DMS153 (cell line): ENCODE measurements around the gene SLC25A34.

ENCODE experiments used
- DNase-seq: peaks from one replicate; lab custom pipeline; 2025; lab: John Stamatoyannopoulos, UW

Gene SLC25A34

DNA sequence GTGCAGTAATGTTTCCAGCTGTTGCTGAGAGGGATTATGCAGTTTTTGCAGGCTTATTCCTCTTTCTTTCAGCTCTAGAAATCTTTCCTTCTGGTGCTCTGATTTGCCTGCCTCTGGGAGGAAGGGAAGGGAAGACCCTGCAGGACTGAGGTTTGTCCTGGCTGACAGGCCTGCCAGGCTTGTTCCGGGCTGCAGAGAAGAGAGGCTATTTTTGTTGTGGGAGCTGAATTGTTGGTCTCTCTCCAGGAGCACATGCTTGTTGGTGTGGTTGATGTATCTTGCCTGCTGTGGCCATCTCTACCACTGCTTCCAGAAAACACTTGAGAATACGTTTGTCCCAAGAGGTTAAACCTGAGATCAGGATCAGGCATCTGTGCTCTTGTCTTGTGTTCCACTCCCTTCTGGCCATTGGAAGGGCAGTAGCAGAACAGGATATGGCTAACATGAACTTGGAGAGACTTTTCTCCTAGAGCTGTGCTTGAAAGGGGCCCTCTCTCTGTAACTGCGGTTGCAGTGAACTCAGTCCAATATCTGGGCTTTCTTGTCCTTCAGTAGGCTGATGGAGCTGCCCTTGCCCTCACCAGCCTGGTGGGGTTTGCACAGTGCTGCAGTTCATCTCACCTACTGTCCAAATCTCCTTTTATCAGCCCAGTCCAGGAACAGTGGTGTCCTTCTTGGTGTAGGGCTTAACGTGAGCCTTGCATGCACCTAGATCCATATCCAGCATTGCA is 21.5 kb upstream of the SLC25A34 start:
- no peak for DNase-seq

- no peak for DNase-seq
Measured at GRCh38 chr1:15717418-15718125, 18.5 kb upstream of the SLC25A34 start.

DNA sequence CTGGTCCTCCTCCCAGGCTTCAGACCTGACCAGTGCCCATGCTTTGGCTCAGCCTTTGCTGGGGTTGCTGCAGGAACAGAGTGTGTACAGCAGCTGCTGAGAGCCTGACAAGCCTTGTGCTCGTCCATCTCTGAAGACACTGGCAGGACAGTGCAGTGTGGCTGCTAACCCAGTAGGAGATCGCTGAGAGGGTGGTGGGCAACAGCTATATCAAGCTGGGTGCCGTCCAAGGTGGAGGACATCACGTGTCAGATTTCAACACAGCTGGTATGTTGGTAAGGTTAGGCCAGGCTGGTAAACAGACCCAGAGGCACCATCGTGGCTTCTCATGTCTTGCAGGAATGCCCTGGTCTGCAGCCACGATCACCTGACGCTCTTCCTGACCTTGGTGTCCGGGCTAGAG is 17.9 kb upstream of the SLC25A34 start:
- DNase-seq: no peak

- DNase-seq: no peak
Measured at GRCh38 chr1:15719381-15720120, 16.5 kb upstream of the SLC25A34 start.

DNA sequence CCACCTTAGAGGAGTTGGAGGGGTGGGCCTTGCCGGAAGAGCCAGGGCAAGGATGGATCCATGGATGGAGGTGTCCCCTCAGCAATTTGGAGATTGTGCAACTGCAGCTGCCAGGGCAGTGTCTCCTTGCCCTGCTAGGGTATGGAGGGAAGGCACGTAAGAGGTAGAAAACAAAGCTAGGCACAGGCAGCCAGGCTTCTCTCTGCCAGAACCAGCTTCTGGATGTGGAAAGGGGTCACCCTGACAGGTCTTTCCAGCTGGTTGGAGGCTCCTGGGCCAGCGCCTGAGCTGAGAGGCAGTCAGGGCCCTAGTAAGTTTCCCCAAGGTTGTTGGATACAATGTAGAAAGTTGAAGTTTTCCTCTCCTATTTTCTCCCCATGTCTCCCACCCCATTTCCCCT is 15.2 kb upstream of the SLC25A34 start:
- DNase-seq: no peak

DNA sequence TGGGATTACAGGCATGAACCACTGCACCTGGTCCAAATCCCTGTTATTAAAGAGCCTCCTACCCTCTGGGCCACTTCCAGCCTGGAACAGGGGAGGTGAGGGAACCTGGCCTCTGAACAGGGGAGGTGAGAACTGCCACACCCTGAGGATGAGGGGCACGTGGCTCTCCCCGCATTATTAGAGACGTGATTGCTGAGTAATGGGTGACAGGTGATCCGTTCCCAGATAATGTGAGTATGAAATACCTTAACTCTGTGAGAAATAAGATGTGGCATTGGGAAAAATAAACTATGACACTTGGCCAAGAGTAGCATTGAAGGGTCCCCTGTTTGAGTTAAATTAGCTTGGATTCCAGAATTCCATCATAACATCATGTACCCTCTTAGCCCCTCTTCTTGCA is 13.6 kb upstream of the SLC25A34 start:
- DNase-seq: no peak

GRCh38 chr1:15722836-15723532 is 13.1 kb upstream of the SLC25A34 start:
- DNase-seq: no peak

DNA sequence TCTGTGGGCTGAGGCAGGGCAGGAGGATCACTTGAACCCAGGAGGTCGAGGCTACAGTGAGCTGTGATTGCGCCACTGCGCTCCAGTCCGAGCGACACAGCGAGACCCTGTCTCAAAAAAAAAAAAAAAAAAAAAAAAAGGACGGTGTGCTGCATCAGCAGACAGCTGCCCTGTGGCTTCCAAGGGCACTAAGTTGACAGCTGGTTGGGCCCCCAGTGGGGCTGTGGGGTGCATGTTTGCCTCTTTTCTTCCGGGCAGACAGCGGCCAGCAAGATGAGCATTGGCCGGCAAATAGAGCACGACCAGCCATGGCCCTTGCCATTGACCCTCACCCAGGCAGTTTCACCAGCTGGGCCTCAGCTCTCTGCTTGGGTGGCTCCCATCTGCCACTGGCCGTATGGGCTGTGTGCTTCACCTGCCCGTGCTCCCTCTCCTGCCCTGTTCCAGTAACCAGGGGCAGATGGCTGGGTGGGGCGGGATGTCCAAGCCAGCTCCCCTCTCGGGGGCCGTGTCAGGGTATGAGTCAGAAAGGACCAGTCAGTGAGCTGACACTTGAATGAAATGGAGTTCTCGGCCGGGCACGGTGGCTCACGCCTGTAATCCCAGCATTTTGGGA is 12.3 kb upstream of the SLC25A34 start:
- no peak for DNase-seq

DNA sequence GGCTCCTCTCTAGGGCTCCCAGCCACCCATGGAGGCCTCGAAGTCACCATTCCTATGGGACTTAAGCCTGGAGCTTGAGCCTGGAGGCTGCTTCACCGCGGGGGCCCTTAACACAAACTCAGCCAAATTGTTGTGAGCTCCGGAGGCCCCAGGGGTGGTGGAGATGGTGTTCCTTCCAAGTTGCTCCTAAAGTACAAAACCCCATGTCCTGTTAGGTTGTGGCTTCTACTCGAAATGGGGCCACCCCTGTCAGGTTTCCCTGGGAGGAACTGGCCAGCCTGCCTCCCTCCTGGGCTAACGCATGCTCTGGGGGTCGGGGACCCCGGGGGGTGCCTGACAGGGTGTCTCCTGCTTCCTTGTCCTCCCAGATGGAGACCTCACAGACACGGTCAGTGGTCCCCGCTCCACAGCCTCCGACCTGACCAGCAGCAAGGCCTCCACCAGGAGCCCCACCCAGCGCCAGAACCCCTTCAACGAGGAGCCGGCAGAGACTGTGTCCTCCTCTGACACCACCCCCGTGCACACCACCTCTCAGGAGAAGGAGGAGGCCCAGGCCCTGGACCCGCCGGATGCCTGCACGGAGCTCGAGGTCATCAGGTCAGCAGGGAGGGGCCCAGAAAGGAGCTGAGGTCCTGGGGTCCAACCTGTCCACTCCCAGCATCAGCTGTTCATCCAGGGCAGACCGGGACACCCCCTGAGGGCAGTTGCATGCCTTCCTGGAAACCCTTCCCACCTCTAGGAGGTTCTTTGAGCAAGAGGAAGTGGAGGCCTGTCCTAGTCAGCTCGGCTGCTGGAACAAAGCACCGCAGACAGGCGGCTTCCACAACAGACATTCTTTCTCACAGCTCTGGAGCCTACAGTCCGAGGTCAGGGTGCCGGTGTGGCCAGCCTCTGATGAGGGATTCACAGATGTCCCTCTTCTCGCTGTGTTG is 10.8 kb upstream of the SLC25A34 start:
- no peak for DNase-seq

DNA sequence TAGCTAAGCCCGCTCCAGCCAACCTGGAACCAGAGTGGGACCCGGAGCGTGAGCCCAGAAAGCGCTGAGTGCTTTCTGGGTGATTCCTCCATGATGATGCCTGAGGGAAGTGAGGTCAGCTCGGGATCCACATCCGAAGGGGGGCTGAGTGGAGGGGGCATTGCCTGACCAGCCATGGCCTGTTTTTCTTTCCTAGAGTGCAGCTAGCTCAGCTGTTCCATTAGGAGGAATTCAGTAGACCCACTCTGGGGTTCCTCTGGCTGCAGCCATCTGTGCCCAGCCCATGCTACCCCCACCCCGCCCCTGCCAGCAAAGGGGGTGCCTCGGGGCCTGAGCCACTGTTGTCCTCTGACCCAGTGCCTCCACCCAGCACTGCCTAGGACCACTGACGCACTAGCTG is 9.6 kb upstream of the SLC25A34 start:
- no peak for DNase-seq

DNA sequence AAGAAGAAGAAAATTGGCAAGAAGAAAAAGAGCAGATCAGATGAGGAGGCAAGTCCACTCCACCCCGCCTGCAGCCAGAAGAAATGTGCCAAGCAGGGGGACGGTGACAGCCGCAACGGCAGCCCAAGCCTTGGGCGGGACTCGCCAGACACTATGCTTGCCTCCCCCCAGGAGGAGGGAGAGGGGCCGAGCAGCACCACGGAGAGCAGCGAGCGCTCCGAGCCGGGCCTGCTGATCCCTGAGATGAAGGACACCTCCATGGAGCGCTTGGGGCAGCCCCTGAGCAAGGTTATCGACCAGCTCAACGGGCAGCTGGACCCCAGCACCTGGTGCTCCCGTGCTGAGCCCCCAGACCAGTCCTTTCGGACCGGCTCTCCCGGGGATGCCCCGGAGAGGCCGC is 9.0 kb upstream of the SLC25A34 start:
- no peak for DNase-seq

DNA sequence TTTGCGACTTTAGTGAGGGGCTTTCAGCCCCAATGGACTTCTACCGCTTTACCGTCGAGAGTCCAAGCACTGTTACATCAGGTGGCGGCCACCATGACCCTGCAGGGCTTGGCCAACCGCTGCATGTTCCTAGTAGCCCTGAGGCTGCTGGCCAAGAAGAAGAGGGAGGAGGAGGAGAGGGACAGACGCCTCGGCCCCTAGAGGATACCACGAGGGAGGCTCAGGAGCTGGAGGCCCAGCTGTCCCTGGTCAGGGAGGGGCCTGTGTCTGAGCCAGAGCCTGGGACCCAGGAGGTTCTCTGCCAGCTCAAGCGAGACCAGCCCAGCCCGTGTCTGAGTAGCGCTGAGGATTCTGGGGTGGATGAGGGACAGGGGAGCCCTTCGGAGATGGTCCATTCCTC is 8.6 kb upstream of the SLC25A34 start:
- no peak for DNase-seq

- DNase-seq: no peak
Measured at GRCh38 chr1:15727866-15728534, 8.1 kb upstream of the SLC25A34 start.

DNA sequence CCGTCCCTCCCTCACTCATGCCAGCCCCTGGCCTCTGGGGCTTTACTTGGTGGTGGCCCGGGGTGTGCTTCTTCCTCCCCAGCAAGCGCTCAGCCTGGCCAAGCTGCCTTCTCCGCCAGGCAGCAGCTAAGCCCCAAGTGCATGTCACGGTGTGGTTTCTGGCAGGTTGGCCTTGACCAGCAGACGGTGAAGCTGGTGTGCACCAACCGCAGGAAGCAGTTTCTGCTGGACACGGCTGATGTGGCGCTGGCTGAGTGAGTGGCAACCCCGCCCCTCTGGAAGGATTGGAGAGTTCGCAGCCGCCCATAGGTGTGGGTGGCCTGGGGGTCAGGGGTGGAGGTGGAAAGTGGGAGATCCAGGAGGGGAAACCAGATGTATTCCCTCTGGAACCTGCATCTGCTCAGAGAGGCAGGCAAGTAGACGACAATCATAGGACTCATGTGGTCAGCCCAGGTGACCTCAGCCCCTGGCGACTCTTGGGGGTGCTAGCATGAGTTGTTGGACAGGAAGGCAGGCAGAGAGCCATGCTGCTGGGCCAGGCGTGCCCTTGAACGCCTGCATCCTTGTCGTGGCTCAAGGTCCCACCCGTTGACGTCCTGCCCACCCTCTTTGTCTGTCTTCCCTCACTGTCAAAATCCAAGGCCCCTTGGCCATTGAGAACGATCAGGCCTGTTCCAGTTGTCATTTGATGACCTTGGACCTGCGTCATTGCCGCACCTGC is 7.0 kb upstream of the SLC25A34 start:
- DNase-seq: no peak

DNA sequence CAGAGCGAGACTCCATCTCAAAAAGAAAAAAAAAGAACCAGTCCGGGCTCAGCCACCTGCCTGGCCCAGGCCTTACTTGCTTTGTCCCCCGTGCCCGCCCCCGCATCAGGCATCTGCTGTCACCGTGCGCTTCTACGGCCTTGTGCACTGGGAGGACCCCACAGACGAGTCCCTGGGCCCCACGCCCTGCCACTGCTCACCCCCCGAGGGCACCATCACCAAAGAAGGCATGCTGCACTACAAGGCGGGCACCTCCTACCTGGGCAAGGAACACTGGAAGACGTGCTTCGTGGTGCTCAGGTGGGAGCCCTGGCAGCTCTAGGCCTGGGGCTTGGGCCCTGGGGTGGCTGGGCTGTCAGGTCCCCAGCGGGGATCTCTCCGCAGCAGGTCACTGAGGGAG is 5.6 kb upstream of the SLC25A34 start:
- no peak for DNase-seq

GRCh38 chr1:15730936-15731335 is 5.1 kb upstream of the SLC25A34 start:
- DNase-seq: no peak

- DNase-seq: no peak
Measured at GRCh38 chr1:15731735-15732685, 4.0 kb upstream of the SLC25A34 start.

DNA sequence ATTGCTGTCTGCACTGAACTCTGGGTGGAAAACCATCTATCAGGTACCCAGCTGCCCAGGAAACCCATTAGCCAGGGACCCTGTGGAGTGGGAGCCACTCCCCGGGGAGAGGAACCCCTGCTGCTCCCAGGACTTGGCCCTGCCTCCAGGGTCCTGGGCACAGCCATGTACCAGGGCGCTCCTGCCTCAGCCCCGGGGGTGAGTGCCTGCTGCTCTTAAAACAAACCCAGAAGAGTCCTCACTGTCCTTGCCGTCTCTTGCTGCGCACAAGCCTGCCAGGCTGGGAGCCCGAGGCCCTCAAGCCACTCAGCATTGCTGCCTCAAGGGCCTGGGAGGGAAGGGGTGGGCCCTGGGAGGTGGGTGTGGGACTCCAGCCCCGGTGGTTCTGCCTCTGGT is 3.4 kb upstream of the SLC25A34 start:
- DNase-seq: no peak
